Fibroblast of skin of left quadriceps (primary cell): Measurements from ENCODE around the gene RAPSN.

Source experiments
- DNase-seq, 2 experiments: peaks; one replicate each; pipeline ENCODE4 v3.0.0-alpha.2; 2013; ENCODE audit warnings: low read depth in 2 of 2

The RAPSN gene

GRCh38 chr11:47448566-47449427 lies at the start of gene RAPSN:
Gene RAPSN, minus strand, starts transcription at chr11:47449136. Its CDS starts 172 bp downstream, at chr11:47448964.
- DNase-seq, result no peak

- no peak for DNase-seq
These were observed 49.2 kb upstream of the RAPSN start for GRCh38 chr11:47498149-47498548.

GRCh38 chr11:47496808-47497207 lies 47.9 kb upstream of the RAPSN start:
- no peak for DNase-seq

- DNase-seq, result no peak
These were observed 46.9 kb upstream of the RAPSN start for GRCh38 chr11:47495856-47496217.

GRCh38 chr11:47495011-47495855 lies 46.3 kb upstream of the RAPSN start:
- DNase-seq, result peak; percentile 80 to 84

GRCh38 chr11:47489395-47489755 lies 40.4 kb upstream of the RAPSN start:
- DNase-seq, result no peak

- DNase-seq, result no peak
These were observed 39.9 kb upstream of the RAPSN start for GRCh38 chr11:47488674-47489394.

- DNase-seq, result no peak
These were observed 39.2 kb upstream of the RAPSN start for GRCh38 chr11:47488111-47488510.

- no peak for DNase-seq
These were observed 38.5 kb upstream of the RAPSN start for GRCh38 chr11:47487421-47487820.

GRCh38 chr11:47485107-47485506 lies 36.2 kb upstream of the RAPSN start:
- DNase-seq, result no peak

GRCh38 chr11:47483457-47483856 lies 34.5 kb upstream of the RAPSN start:
- no peak for DNase-seq

GRCh38 chr11:47480762-47481161 lies 31.8 kb upstream of the RAPSN start:
- no peak for DNase-seq

- no peak for DNase-seq
These were observed 29.9 kb upstream of the RAPSN start for GRCh38 chr11:47478651-47479329.

- no peak for DNase-seq
These were observed 28.8 kb upstream of the RAPSN start for GRCh38 chr11:47477753-47478152.

GRCh38 chr11:47477323-47477722 lies 28.4 kb upstream of the RAPSN start:
- no peak for DNase-seq

GRCh38 chr11:47470671-47471070 lies 21.7 kb upstream of the RAPSN start:
- no peak for DNase-seq

- no peak for DNase-seq
These were observed 20.6 kb upstream of the RAPSN start for GRCh38 chr11:47469361-47470179.

- DNase-seq, result no peak
These were observed 19.8 kb upstream of the RAPSN start for GRCh38 chr11:47468598-47469214.

GRCh38 chr11:47467357-47467756 lies 18.4 kb upstream of the RAPSN start:
- DNase-seq, result no peak

- no peak for DNase-seq
These were observed 17.8 kb upstream of the RAPSN start for GRCh38 chr11:47466701-47467250.
